Mesenchymal stem cell (in vitro differentiated cells and primary cell): ENCODE measurements around the gene MN1.
A peak's percentile ranks its signal among the peaks of the same experiment; 100 is the strongest.

Experiments
- DNase-seq: peaks from one replicate; pipeline ENCODE4 v3.0.0-alpha.2; 2013
- H2AFZ ChIP-seq: one replicate; pipeline ENCODE4 v1.6.1; 2013; ENCODE audit warnings: low read depth, mild to moderate bottlenecking, control low read depth, inconsistent platforms, low read length, moderate library complexity
- H2AK5ac ChIP-seq: 2 replicates; pipeline ENCODE4 v1.6.1; 2013; ENCODE audit warnings: low read length, moderate library complexity, mild to moderate bottlenecking, inconsistent platforms; ENCODE audit not compliant: severe bottlenecking
- H2BK120ac ChIP-seq: one replicate; pipeline ENCODE4 v1.6.1; 2013; ENCODE audit warnings: low read depth, mild to moderate bottlenecking, inconsistent platforms, low read length, moderate library complexity
- H2BK12ac ChIP-seq, 2 experiments: one replicate each; pipeline ENCODE4 v1.6.1; 2013; ENCODE audit warnings: inconsistent platforms in 2 of 2, low read length in 2 of 2, mild to moderate bottlenecking in 2 of 2, moderate library complexity in 2 of 2, control low read depth in 1 of 2
- H2BK15ac ChIP-seq: one replicate; pipeline ENCODE4 v1.6.1; 2013; ENCODE audit warnings: mild to moderate bottlenecking, low read depth, inconsistent platforms; ENCODE audit not compliant: poor library complexity, severe bottlenecking
- H2BK5ac ChIP-seq: 2 replicates; pipeline ENCODE4 v1.6.1; 2013; ENCODE audit warnings: low read depth, mild to moderate bottlenecking, low read length, control low read depth, inconsistent platforms; ENCODE audit not compliant: poor library complexity, severe bottlenecking
- H3K14ac ChIP-seq, 2 experiments: one replicate each; pipeline ENCODE4 v1.6.1; 2013; ENCODE audit warnings: inconsistent platforms in 2 of 2, low read length in 2 of 2, control low read depth in 1 of 2, mild to moderate bottlenecking in 1 of 2, moderate library complexity in 1 of 2
- H3K18ac ChIP-seq, 2 experiments: one replicate each; pipeline ENCODE4 v1.6.1; 2013; ENCODE audit warnings: inconsistent platforms in 2 of 2, low read length in 2 of 2, control low read depth in 1 of 2, low read depth in 1 of 2, mild to moderate bottlenecking in 1 of 2
- H3K23ac ChIP-seq, 2 experiments: one replicate each; pipeline ENCODE4 v1.6.1; 2013; ENCODE audit warnings: inconsistent platforms in 2 of 2, low read length in 2 of 2, mild to moderate bottlenecking in 2 of 2, moderate library complexity in 2 of 2, control low read depth in 1 of 2
- H3K27ac ChIP-seq: 2 replicates; pipeline ENCODE4 v1.5.1; 2013; ENCODE audit warnings: mild to moderate bottlenecking, moderate library complexity, low read length, control low read depth, inconsistent platforms; ENCODE audit not compliant: poor library complexity, severe bottlenecking
- H3K27me3 ChIP-seq, 2 experiments: 2 replicates each; pipeline versions ENCODE4 v1.6.1 to v1.7.0; 2013; ENCODE audit warnings: low read length in 2 of 2, mild to moderate bottlenecking in 2 of 2, moderate library complexity in 2 of 2, control low read depth in 1 of 2, inconsistent platforms in 1 of 2; ENCODE audit not compliant: control insufficient read depth in 1 of 2, insufficient read depth in 1 of 2
- H3K36me3 ChIP-seq, 2 experiments: 2 replicates each; pipeline versions ENCODE4 v1.6.1 to v1.7.0; 2013; ENCODE audit warnings: low read length in 2 of 2, control low read depth in 1 of 2, inconsistent platforms in 1 of 2, low read depth in 1 of 2, mild to moderate bottlenecking in 1 of 2; ENCODE audit not compliant: insufficient read depth in 2 of 2, control insufficient read depth in 1 of 2
- H3K4ac ChIP-seq, 2 experiments: one replicate each; pipeline ENCODE4 v1.6.1; 2013; ENCODE audit warnings: inconsistent platforms in 2 of 2, low read length in 2 of 2, mild to moderate bottlenecking in 2 of 2, moderate library complexity in 2 of 2, control low read depth in 1 of 2, low read depth in 1 of 2
- H3K4me1 ChIP-seq: 2 replicates; pipeline ENCODE4 v1.6.1; 2013; ENCODE audit warnings: low read depth, low read length, control low read depth; ENCODE audit not compliant: control insufficient read depth, insufficient read depth
- H3K4me2 ChIP-seq: 2 replicates; pipeline ENCODE4 v1.6.1; 2013; ENCODE audit warnings: low read length, mild to moderate bottlenecking, inconsistent platforms; ENCODE audit not compliant: poor library complexity, severe bottlenecking
- H3K4me3 ChIP-seq, 2 experiments: 2 replicates each; pipeline versions ENCODE4 v1.5.1 to v1.7.0; 2013; ENCODE audit warnings: low read length in 2 of 2, mild to moderate bottlenecking in 2 of 2, control low read depth in 1 of 2, low read depth in 1 of 2; ENCODE audit not compliant: insufficient read depth in 1 of 2
- H3K79me1 ChIP-seq: replicated peaks from 2 replicates; pipeline ENCODE4 v1.6.1; 2013; ENCODE audit warnings: mild to moderate bottlenecking, control low read depth, low read length, inconsistent platforms; ENCODE audit not compliant: poor library complexity, severe bottlenecking
- H3K9ac ChIP-seq: 2 replicates; pipeline ENCODE4 v1.7.0; 2013; ENCODE audit warnings: mild to moderate bottlenecking, low read length, moderate library complexity
- H3K9me3 ChIP-seq: 2 replicates; pipeline ENCODE4 v1.7.0; 2013; ENCODE audit warnings: mild to moderate bottlenecking, low read length; ENCODE audit not compliant: control insufficient read depth
- H4K8ac ChIP-seq: one replicate; pipeline ENCODE4 v1.6.1; 2013; ENCODE audit warnings: inconsistent platforms, mild to moderate bottlenecking, low read length, moderate library complexity
- H4K91ac ChIP-seq: one replicate; pipeline ENCODE4 v1.6.1; 2013; ENCODE audit warnings: mild to moderate bottlenecking, low read length, inconsistent platforms
- WGBS: methylation state at CpG from one replicate; pipeline ENCODE4 v1.1.7; 2013; ENCODE audit warnings: mixed read lengths; 5-methylcytosine and 5-hydroxymethylcytosine counted together

The MN1 gene

GRCh38 chr22:27839057-27839660, 37.6 kb upstream of the MN1 start:
- Histone ChIP-seq H3K23ac (no peak overlapping the region), H3K27me3 (no peaks in the 10 kb centered on the region), H3K4me3 (no peak overlapping the region), H4K8ac (no peak overlapping the region), H3K27ac (no peak overlapping the region), H4K91ac (no peak overlapping the region), H3K9me3 (no peaks in the 10 kb centered on the region), H2BK120ac (no peak overlapping the region), H2BK5ac (no peak overlapping the region), H3K4me1 (peaks cover 12% of the 10 kb centered on the region), H3K36me3 (peaks cover 0 to 15% of the 10 kb centered on the region in 2 experiments), H3K18ac (no peak overlapping the region), H2BK12ac (no peak overlapping the region), H3K4me2 (no peak overlapping the region), H2BK15ac (no peak overlapping the region), H3K14ac (no peak overlapping the region), H2AFZ (no peak overlapping the region), H2AK5ac (no peak overlapping the region), H3K79me1 (no peaks in the 10 kb centered on the region), H3K4ac (no peak overlapping the region), H3K9ac (no peak overlapping the region)
- WGBS: 91% methylated on average over 13 of the region's 13 CpGs
- no peak for DNase-seq

DNA sequence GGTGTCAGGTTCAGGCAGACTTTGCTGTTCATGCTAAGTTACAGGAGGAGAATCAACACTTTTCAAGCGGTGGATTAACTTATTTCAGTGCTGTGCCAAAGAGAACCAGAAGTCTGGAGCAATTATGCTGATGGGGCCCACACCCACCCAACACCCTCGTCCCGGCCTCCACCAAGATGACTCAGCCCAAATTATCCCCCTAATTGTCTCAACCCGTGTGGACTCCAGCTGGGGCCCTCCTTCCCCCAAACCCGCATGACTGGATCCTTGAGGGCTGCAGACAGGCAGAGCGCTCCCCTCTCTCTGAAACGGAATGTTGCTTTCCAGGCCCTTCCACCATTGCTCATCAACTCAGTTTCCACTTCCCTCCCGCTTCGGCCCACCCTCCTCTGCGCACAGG, 34.6 kb upstream of the MN1 start:
- no peak overlapping the region for H3K4me2 ChIP-seq
- H2AFZ ChIP-seq: no peak overlapping the region
- DNase-seq: no peak
- H2AK5ac ChIP-seq: peak overlapping the region; percentile 83
- H3K27ac ChIP-seq: peak overlapping the region; percentile 15
- H3K4me1 ChIP-seq: peaks cover 15% of the 10 kb centered on the region
- H3K27me3 ChIP-seq: no peaks in the 10 kb centered on the region
- no peak overlapping the region for H2BK5ac ChIP-seq
- H2BK12ac ChIP-seq: peak overlapping the region in 1 of 2 experiments; percentile 15
- H3K18ac ChIP-seq: no peak overlapping the region
- peaks cover 0 to 6% of the 10 kb centered on the region in 2 experiments for H3K36me3 ChIP-seq
- H3K4ac ChIP-seq: no peak overlapping the region
- H2BK15ac ChIP-seq: no peak overlapping the region
- no peaks in the 10 kb centered on the region for H3K9me3 ChIP-seq
- no peak overlapping the region for H3K23ac ChIP-seq
- no peak overlapping the region for H2BK120ac ChIP-seq
- H3K79me1 ChIP-seq: no peaks in the 10 kb centered on the region
- H3K4me3 ChIP-seq: no peak overlapping the region
- no peak overlapping the region for H4K91ac ChIP-seq
- H4K8ac ChIP-seq: no peak overlapping the region
- 56% methylated on average over 9 of the region's 10 CpGs for WGBS
- H3K14ac ChIP-seq: no peak overlapping the region
- no peak overlapping the region for H3K9ac ChIP-seq

- 65% methylated on average over 6 of the region's 6 CpGs for WGBS
Measured at GRCh38 chr22:27835446-27835845, 33.9 kb upstream of the MN1 start.

DNA sequence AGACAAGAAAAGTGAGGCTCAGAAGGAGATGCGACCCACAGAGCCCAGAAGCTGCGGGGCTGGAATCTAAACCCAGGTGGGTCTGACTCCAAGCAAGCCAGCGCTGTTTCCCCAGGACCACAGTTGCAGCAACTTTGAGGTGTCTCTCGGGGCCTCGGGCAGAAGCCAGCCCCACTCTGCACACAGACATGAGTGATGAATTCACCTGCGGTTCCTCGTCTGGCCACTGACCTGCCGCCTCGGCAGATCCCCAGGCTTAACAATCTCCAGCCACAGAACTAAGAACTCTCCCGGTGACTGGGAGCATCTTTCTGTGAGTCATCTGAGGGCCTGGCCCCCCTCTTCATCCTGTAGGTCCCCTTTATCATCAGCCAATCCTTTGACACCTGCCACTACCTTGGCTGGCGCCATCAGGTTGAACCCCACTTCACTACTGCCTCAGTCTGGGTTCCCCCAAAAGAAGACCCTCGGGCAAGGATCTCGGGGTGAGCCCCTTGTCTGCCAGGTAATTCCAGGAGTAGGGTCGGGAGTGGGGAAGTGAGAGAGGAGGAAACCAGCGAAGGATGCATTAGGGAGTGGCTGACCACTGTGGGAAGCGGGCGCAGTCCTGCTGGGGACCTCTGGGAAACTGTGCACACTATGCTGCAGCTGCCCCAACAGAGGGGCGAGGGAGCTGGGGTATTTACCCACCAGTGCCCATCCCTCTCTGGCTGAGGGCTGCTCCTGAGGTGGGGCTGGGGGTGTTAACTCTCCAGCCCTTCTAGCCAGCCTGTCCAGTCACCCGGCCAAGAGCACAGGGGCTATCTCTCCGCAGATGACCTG, 33.0 kb upstream of the MN1 start:
- Histone ChIP-seq H3K9me3 (no peaks in the 10 kb centered on the region), H3K27me3 (no peaks in the 10 kb centered on the region), H3K4me1 (peaks cover 15% of the 10 kb centered on the region), H3K14ac (no peak overlapping the region), H2AK5ac (no peak overlapping the region), H3K79me1 (no peaks in the 10 kb centered on the region), H3K27ac (no peak overlapping the region), H4K91ac (no peak overlapping the region), H3K36me3 (no peaks in the 10 kb centered on the region), H2BK120ac (no peak overlapping the region), H3K9ac (no peak overlapping the region), H2AFZ (no peak overlapping the region), H3K23ac (no peak overlapping the region), H3K4me3 (no peak overlapping the region), H2BK15ac (no peak overlapping the region), H3K18ac (no peak overlapping the region), H4K8ac (no peak overlapping the region), H3K4ac (no peak overlapping the region), H2BK5ac (no peak overlapping the region), H3K4me2 (no peak overlapping the region), H2BK12ac (no peak overlapping the region)
- WGBS: 86% methylated on average over 20 of the region's 20 CpGs
- DNase-seq: no peak

More at GRCh38 chr22:27835446-27835845, 33.9 kb upstream of the MN1 start:
- Histone ChIP-seq H2BK120ac (no peak overlapping the region), H3K27me3 (no peaks in the 10 kb centered on the region), H2BK15ac (no peak overlapping the region), H3K4me2 (no peak overlapping the region), H2AFZ (no peak overlapping the region), H3K14ac (no peak overlapping the region), H3K4me3 (no peak overlapping the region), H2BK12ac (no peak overlapping the region), H2BK5ac (no peak overlapping the region), H3K23ac (no peak overlapping the region), H3K79me1 (no peaks in the 10 kb centered on the region), H3K9ac (no peak overlapping the region), H3K9me3 (no peaks in the 10 kb centered on the region), H3K18ac (no peak overlapping the region), H3K4me1 (peaks cover 15% of the 10 kb centered on the region), H2AK5ac (no peak overlapping the region), H3K27ac (no peak overlapping the region), H4K8ac (no peak overlapping the region), H4K91ac (no peak overlapping the region), H3K4ac (no peak overlapping the region), H3K36me3 (peaks cover 0 to under 1% of the 10 kb centered on the region in 2 experiments)
- DNase-seq: peak; percentile 69
